OCI-LY7 (cell line): ENCODE results near the gene MAP3K5. TPM values are rescaled to one million over a fixed set of nuclear protein-coding genes. Genes with fewer than 3 reads are reported as not detected.

Source experiments
- BruUV-seq: library from RNA; stranded (reverse); fragments of 400-500 nt; replicated peaks from 2 replicates; lab custom pipeline; 2021; lab: Mats Ljungman, UMichigan
- CTCF ChIA-PET: fragments of 300-600 bp; sonication (Branson Sonifier 250); formaldehyde crosslinking; loops from one replicate; lab custom pipeline; 2022; ENCODE audit warnings: antibody characterized with exemption; ENCODE audit not compliant: unreplicated experiment; lab: Charles Lee
- POLR2A ChIA-PET: fragments of 300-600 bp; sonication (Branson Sonifier 250); formaldehyde crosslinking; loops from one replicate; lab custom pipeline; 2022; ENCODE audit warnings: antibody characterized with exemption; lab: Charles Lee
- DNase-seq: peaks from one replicate; pipeline ENCODE4 v3.0.0-alpha.2; 2015; ENCODE audit warnings: low spot score
- H2AFZ ChIP-seq: fragments of 200-600 bp; sonication (generic), shearing (Covaris generic); 2 replicates; pipeline ENCODE4 v1.6.1; 2014; ENCODE audit warnings: mild to moderate bottlenecking, antibody characterized with exemption, low read length, moderate library complexity
- H3K27ac ChIP-seq: fragments of 200-600 bp; sonication (generic); 2 replicates; pipeline ENCODE4 v1.5.1; 2014; ENCODE audit warnings: mixed run types, low read depth, mild to moderate bottlenecking, moderate library complexity, low read length, inconsistent platforms; ENCODE audit not compliant: poor library complexity, severe bottlenecking
- H3K36me3 ChIP-seq: fragments of 200-600 bp; sonication (generic); 2 replicates; pipeline ENCODE4 v1.6.1; 2014; ENCODE audit warnings: mild to moderate bottlenecking, antibody characterized with exemption, low read length, moderate library complexity, mixed read lengths; ENCODE audit not compliant: insufficient read depth
- H3K4me1 ChIP-seq: fragments of 200-600 bp; sonication (generic); 2 replicates; pipeline ENCODE4 v1.5.1; 2014; ENCODE audit warnings: mild to moderate bottlenecking, low read length; ENCODE audit not compliant: insufficient read depth, poor library complexity, severe bottlenecking
- H3K4me2 ChIP-seq: fragments of 200-600 bp; sonication (generic); 2 replicates; pipeline ENCODE4 v1.6.1; 2014; ENCODE audit warnings: mild to moderate bottlenecking, low read length
- H3K4me3 ChIP-seq: fragments of 200-600 bp; sonication (generic); 2 replicates; pipeline ENCODE4 v1.5.1; 2014; ENCODE audit warnings: mild to moderate bottlenecking, low read depth, low read length; ENCODE audit not compliant: poor library complexity, severe bottlenecking
- H3K79me2 ChIP-seq: fragments of 200-600 bp; sonication (generic); 2 replicates; pipeline ENCODE4 v1.6.1; 2016; ENCODE audit warnings: low read depth, mild to moderate bottlenecking, low read length, moderate library complexity, mixed read lengths; ENCODE audit not compliant: insufficient read depth
- H3K9me2 ChIP-seq: fragments of 200-600 bp; sonication (generic); 2 replicates; pipeline ENCODE4 v1.6.1; 2016; ENCODE audit warnings: mild to moderate bottlenecking, low read length, mixed read lengths; ENCODE audit not compliant: insufficient read depth
- H3K9me3 ChIP-seq: fragments of 200-600 bp; sonication (generic); 2 replicates; pipeline ENCODE4 v1.6.1; 2014; ENCODE audit warnings: mild to moderate bottlenecking, mixed run types, low read length, mixed read lengths
- H4K20me1 ChIP-seq: fragments of 200-600 bp; sonication (generic); 2 replicates; pipeline ENCODE4 v1.6.1; 2014; ENCODE audit warnings: mild to moderate bottlenecking, antibody characterized with exemption, low read length, moderate library complexity, mixed read lengths; ENCODE audit not compliant: insufficient read depth
- CTCF ChIP-seq: fragments of 200-600 bp; sonication (generic); conservative IDR thresholded peaks from 2 replicates; pipeline ENCODE4 v1.5.1; 2014; ENCODE audit warnings: mild to moderate bottlenecking, antibody characterized with exemption, low read length, moderate library complexity, mixed read lengths
- EZH2phosphoT487 ChIP-seq: fragments of 200-600 bp; sonication (generic); IDR thresholded peaks from 2 replicates; pipeline ENCODE4 v1.6.1; 2018; ENCODE audit warnings: low read depth, borderline replicate concordance, mild to moderate bottlenecking, mixed run types, antibody characterized with exemption, low read length, moderate library complexity, mixed read lengths
- intact Hi-C: fragments of 100-400 bp; cut with micrococcal nuclease; formaldehyde crosslinking; loops from one replicate; pipeline ENCODE4 v1.10.0; 2022; ENCODE audit not compliant: unreplicated experiment
- total RNA-seq, 2 experiments: library from RNA; depleted of rRNA in 1 of 2; stranded (reverse); fragments of >200 nt in 1 of 2; shearing (Covaris generic) in 1 of 2; gene quantifications; 2 replicates each; pipeline ENCODE4 v1.2.3, GENCODE V29; 2014 to 2022

MAP3K5 gene
- total RNA-seq, 2 experiments from 2014 or later = 13.8 to 16.6 TPM

GRCh38 chr6:136567688-136568087 is 224.6 kb downstream of the MAP3K5 start:
- Histone ChIP-seq H3K4me3 (no peak overlapping the region), H3K9me2 (no peaks in the 10 kb centered on the region), H3K4me2 (no peak overlapping the region), H3K9me3 (peaks cover 17% of the 10 kb centered on the region), H3K27ac (no peak overlapping the region), H2AFZ (no peak overlapping the region), H3K4me1 (no peaks in the 10 kb centered on the region), H3K36me3 (peaks cover 36% of the 10 kb centered on the region), H3K79me2 (no peaks in the 10 kb centered on the region), H4K20me1 (no peaks in the 10 kb centered on the region)
- TF ChIP-seq CTCF (no peak), EZH2phosphoT487 (no peak)
- ChIA-PET POLR2A (interaction anchor here (1.1 kb wide), 1 partner anchor 204 kb away, joined by 3 read pairs; no protein-coding TSS in a partner anchor), CTCF (no interaction called here)
- no peak for DNase-seq
- no TSS peak for BruUV-seq
- intact Hi-C loops = no loop called here

- no peak overlapping the region for H2AFZ ChIP-seq
- CTCF ChIA-PET = no interaction called here
These were observed 225.4 kb downstream of the MAP3K5 start for GRCh38 chr6:136566851-136567250.

More at GRCh38 chr6:136566851-136567250, 225.4 kb downstream of the MAP3K5 start:
- peaks cover 33% of the 10 kb centered on the region for H3K36me3 ChIP-seq
- H3K27ac ChIP-seq = no peak overlapping the region
- no peak for DNase-seq
- POLR2A ChIA-PET = interaction anchor here (0.7 kb wide), 1 partner anchor 32 kb away, joined by 3 read pairs; no protein-coding TSS in a partner anchor
- peaks cover 16% of the 10 kb centered on the region for H3K9me3 ChIP-seq
- TF ChIP-seq EZH2phosphoT487 = no peak
- TF ChIP-seq CTCF = no peak
- no peaks in the 10 kb centered on the region for H4K20me1 ChIP-seq
- no peaks in the 10 kb centered on the region for H3K9me2 ChIP-seq
- H3K79me2 ChIP-seq = no peaks in the 10 kb centered on the region
- intact Hi-C loops = no loop called here
- H3K4me3 ChIP-seq = no peak overlapping the region
- no peak overlapping the region for H3K4me2 ChIP-seq
- H3K4me1 ChIP-seq = no peaks in the 10 kb centered on the region
- BruUV-seq = no TSS peak
